Posterior cingulate gyrus (tissue), 11 donors: ENCODE results near the gene OAS3.
"Not testable (repeated sequence)": the region's sequence is repeated elsewhere in the genome, so short reads cannot be mapped to it uniquely, and the experiment has no call there.

Experiments
- DNase-seq, 10 donors: peaks; one replicate each; pipeline versions ENCODE4 v3.0.0 to v3.0.0-alpha.2; 2020 to 2021; ENCODE audit warnings: mixed read lengths in 3 of 10
- intact Hi-C: fragments of 100-400 bp; cut with DNase I; formaldehyde crosslinking; loops from one replicate; pipeline ENCODE4 v1.15.1; 2023

Gene OAS3, protein sequence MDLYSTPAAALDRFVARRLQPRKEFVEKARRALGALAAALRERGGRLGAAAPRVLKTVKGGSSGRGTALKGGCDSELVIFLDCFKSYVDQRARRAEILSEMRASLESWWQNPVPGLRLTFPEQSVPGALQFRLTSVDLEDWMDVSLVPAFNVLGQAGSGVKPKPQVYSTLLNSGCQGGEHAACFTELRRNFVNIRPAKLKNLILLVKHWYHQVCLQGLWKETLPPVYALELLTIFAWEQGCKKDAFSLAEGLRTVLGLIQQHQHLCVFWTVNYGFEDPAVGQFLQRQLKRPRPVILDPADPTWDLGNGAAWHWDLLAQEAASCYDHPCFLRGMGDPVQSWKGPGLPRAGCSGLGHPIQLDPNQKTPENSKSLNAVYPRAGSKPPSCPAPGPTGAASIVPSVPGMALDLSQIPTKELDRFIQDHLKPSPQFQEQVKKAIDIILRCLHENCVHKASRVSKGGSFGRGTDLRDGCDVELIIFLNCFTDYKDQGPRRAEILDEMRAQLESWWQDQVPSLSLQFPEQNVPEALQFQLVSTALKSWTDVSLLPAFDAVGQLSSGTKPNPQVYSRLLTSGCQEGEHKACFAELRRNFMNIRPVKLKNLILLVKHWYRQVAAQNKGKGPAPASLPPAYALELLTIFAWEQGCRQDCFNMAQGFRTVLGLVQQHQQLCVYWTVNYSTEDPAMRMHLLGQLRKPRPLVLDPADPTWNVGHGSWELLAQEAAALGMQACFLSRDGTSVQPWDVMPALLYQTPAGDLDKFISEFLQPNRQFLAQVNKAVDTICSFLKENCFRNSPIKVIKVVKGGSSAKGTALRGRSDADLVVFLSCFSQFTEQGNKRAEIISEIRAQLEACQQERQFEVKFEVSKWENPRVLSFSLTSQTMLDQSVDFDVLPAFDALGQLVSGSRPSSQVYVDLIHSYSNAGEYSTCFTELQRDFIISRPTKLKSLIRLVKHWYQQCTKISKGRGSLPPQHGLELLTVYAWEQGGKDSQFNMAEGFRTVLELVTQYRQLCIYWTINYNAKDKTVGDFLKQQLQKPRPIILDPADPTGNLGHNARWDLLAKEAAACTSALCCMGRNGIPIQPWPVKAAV

DNA sequence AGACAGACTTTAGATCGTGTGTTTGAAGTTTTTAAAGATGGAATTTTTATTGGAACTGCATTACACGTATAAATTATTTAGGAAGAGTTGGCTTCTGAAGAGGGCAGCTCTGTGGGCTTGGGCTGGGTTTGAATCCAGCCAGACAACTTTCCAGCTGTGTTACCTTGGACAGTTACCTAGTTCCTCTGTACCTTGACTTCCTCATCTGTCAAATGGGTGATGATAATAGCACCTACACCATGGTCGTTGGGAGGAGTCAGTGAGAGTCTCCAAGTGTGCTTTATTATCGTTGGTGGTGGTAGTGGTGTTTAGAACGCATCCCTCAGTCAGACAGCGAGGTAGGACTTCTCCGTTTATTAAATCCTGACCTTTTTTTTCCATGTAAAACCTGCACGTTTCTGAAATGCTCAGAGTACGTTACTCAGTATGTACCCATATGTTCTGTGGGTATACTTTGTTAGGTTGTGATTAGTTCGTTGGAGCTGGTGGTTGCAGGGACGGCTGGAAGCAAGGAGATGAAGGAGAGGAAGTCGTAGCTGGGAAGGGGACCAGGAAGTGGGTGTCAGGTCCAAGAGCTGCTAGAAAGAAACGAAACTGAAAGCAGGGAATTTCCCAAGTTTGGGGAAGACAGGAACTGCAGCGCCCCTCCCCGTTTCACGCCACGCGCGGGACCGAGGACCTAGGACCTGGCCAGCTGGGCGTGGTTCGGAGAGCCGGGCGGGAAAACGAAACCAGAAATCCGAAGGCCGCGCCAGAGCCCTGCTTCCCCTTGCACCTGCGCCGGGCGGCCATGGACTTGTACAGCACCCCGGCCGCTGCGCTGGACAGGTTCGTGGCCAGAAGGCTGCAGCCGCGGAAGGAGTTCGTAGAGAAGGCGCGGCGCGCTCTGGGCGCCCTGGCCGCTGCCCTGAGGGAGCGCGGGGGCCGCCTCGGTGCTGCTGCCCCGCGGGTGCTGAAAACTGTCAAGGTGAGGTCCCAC lies at the start of gene OAS3:
TSS of gene OAS3 (plus strand) at position 734 of the 979 bp plus-strand sequence. CDS start at position 791, 57 bp downstream.
- intact Hi-C loops: no loop called here

DNA sequence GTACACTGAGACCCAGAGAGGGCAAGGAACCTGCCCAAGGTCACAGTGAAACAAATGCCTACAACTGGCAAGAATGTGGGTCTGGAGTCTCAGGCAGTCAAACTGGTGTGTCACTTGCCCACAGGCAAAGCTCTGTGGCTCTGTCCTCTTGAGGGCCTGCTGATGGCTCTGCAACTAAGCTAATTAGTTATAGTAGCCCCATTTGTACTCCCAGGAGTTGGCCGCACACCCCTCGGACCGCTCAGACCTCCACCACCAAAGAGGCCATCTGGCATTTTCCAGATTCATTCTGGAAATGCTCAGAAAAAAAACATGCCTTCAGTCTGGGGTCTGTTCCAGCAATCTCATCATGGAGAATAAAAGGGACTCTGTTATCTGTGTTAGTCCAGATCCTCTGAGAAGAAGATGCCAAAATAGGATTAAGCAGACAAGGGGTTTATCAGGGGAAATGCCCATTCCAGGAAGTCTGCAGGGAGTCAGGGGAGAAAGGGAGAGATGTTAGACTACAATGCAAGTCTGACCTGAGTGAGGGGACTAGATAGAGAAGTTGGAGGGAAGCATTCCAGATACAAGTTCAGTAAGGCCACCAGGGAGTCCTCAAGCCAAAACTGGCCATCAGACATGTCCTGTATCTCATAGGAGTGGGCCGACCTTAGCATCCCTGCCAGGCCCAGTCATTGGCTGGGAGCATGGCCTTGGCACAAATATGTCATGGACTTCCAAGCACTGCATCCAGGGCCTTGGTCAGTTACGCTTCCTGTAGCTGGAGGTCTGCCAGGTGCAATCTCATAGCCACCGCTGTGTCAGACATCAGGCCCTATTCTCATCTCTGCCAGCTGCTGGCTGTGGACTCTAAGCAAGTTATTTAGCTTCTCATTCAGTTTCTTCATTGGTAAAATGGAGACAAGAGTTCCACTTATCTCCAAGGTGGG lies 46.9 kb upstream of the OAS3 start:
- peak in 1 of 10 donors; percentile 47 for DNase-seq
- intact Hi-C loops: no loop called here

More for the DNA sequence above, at the start of gene OAS3:
- DNase-seq: peak; percentile 29 to 90 (median 46)

DNA sequence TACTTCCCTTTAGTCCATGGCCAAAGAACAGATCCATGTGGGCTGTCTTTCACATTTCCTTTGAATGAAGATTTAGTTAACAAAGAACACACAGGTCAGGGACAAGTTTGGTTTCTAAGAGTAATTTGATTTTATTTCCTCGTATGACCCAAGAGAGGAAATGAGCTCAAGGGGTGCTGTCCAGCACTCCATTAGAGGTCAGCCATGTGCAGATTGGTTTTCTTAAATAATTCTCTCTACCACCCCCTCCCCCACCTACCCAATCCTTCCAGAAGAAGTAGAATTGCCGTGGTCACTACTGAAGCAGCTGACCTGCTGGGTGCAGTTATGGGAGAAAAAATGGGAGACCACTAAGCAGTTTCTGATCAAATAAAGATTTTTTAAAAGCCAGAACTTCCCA lies 45.4 kb upstream of the OAS3 start:
- DNase-seq: no peak
- intact Hi-C loops: no loop called here

DNA sequence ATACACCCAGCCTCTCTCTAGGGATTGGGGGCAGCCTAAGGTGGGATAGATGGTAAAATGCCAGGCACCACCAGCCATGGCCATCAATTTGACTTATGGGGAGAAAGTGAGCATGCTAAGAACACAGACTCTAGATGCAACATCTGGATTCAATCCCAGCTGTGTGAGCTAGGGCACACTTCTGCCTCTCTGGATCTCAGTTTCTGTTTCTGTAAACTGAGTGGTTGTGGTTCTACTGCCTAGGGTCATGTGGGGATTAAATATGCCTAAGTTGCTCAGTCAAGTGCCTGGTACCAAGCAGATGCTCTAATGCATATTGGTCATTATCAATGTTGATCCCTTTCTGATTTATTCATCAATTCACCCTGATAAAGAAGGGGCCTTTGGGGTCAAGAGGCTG lies 44.1 kb upstream of the OAS3 start:
- intact Hi-C loops: no loop called here
- DNase-seq: no peak

DNA sequence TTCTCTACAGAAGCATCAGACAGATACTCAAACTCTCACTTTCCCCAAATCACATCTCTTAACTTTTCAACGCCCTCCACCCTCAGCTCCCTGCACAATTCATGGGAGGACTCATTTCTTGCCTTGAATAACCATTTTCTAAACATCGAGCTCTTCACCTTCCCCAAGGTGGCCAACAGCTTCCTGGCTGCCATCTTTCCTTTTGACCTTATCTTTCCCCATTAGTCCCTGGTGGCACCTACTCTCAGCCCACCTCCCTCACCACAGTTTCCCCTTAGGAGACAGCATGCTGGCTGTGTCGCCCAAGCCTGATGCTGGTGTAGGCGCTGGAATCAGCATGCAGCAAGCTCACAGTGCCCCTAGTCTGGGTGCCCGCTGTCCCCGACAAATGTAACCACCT lies 39.9 kb upstream of the OAS3 start:
- no peak for DNase-seq
- intact Hi-C loops: no loop called here

DNA sequence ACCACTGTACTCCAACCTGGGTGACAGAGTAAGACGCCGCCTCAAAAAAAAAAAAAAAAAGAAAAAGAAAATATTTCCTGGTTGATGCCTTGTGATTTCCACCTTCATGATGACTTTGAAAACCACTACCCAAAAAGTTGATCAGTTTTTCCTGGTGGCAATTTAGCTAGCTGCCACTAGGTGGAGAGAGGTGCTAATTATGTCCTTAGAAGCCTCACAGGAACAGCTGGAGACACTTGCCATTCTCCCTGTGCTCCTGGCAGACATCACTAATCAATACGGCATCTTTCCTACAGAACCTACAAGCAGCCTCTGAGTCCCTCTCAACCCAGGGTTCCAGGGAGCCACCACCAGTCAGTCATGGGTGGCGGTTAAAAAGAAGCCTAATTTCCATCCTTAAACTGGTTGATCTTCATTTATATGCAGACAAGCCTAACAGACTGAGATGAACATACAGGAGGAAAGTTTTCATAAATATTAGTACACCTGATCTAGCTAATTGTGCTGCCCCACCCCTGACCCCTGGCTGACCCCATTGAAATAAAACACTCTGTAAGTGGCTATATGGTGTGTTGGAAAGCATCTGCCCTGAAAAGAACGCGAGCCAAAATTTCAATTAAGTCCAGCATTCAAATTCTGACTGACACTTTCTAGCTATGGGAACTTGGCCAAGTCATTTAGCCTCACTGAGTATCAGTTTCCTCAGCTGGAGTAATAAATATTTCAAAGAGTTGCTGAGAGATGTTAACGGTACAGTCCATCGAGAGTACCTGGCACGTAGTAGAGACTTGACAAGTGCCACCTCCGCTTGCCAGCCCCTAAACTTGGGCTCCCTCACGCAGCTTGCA lies 37.8 kb upstream of the OAS3 start:
- DNase-seq: no peak
- intact Hi-C loops: no loop called here

DNA sequence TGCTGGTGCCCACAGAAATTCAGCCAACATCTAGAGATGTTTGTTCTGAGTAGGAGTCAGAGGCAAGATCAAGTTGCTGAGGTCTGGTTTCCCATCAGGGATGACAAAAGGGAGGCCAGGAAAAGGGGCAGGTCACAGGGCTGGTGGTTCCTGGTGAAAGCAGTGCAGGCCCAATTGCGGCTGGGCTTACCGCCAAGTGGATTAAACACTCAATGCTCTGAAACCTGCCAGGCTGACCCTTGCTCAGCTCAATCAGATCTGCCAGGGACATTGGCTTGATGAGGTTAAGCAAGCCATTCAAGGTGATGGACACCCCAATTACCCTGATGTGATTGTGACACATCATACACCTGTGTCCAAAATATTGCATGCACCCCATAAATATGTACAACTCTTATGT lies 37.0 kb upstream of the OAS3 start:
- no peak for DNase-seq
- intact Hi-C loops: no loop called here

DNA sequence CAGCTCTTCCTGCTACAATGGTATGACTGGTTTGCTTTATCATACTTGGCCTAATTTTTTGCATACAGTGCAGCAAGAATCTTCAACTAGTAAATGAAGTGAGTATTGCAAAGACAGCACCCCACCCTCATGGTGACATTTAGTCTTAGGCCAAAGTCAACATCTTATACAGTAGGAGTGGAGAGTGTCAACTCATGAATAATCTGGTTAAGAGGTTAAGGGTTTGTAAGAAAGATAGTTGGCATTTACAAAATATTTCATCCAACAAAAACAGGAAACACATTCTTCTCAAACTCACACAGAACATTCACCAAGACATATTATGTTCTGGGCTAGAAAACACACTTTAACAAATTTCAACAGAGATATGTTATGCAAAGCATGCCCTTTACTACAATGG lies 33.7 kb upstream of the OAS3 start:
- DNase-seq: no peak
- intact Hi-C loops: no loop called here

DNA sequence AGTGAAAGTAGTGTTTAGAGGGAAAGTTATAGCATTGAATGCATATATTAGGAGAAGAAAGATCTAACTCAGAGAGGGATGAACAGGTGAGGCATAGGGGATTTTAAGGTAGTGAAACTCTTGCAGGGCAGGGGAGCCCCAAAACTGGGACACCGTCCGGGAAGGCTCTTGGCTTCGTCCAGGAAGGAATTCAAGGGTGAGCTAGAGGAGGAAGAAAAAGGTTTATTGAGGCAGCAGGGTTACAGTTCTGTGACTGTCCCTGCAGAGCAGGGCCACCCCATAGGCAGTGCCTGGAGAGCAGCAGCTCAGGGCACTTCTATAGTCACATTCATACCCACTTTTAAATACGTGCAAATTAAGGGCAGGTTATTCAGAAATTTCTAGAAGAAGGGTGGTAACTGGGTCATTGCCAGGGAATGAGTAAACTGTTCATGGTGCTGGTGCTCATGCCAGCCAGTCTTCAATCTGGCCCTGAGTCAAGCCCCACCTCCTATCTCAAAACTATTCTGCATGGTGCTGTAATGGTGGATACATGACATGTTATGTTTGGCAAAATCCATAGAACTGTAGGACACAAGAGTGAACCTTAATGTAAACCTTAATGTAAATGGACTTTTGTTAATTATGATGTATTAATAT lies 32.7 kb upstream of the OAS3 start:
- DNase-seq: no peak
- intact Hi-C loops: no loop called here

DNA sequence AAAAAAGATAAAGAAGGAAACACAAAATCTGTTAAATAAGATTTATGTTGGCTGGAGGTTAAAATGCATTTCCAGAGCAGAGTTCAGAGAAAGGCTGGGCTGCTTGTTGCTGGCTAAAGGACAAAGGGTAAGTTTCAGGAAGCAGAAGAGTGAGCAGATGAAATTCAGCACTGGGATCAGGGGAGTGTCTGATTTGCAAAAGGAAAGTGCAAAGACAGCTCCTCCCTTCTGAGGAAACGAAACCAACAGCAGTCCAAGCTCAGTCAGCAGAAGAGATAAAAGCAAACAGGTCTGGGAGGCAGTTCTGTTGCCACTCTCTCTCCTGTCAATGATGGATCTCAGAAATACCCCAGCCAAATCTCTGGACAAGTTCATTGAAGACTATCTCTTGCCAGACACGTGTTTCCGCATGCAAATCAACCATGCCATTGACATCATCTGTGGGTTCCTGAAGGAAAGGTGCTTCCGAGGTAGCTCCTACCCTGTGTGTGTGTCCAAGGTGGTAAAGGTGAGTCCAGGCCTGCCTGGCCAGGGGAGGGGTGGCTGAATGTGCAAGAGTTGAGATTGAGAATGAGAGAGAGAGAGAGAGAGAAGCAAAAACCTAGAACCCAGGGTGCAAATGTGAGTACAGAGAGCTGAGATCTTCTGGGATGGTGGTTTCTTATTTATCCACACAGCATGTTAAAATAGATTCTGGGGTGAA lies 31.4 kb upstream of the OAS3 start, which contains the start of gene OAS1:
TSS of gene OAS1 (plus strand) at position 251 of the 703 bp plus-strand sequence. CDS start at position 329, 78 bp downstream.
- DNase-seq: no peak
- intact Hi-C loops: no loop called here

DNA sequence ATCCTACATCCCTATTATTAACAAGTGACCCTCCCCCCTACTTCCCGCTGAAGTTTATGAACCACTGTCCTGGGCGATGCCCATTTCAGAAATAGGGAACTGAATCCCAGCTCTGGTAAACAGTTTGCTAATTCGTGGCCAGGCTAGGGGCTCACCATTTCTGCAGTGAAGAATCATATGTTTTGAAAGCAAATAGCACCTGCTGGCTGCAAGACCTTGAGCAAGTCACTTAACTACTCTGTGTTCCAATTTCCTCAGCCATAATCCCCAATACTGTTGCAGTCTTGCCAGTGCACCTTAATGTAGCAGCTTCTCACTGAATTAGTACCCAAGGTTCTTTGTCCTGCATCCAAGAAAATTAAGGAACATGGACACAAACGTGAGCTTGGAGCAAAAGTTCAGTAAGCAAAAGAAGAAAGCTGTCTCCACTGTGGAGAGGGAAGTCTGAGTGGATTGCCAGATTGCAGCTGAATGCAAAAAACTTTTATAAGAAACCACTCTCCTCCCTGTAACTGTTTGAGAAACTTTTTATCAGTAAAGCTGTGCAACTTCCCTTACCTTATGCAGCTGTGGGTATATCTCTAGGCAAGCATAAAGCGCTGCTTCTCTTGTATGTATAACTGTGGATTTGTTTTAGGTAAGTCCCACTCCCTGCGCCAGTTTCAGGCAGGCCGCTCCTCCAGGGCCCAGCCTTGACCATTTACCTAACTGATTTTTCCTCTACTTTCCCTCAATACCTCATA lies 30.7 kb upstream of the OAS3 start:
- no peak for DNase-seq
- intact Hi-C loops: no loop called here

DNA sequence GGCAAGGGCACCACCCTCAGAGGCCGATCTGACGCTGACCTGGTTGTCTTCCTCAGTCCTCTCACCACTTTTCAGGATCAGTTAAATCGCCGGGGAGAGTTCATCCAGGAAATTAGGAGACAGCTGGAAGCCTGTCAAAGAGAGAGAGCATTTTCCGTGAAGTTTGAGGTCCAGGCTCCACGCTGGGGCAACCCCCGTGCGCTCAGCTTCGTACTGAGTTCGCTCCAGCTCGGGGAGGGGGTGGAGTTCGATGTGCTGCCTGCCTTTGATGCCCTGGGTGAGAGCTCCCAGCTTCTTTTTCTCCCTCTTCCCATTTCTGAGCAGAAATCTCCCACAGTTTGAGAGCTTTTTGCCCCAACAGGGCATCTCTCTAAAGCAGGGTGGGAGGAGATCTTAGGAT lies 29.7 kb upstream of the OAS3 start:
- DNase-seq: no peak
- intact Hi-C loops: no loop called here

DNA sequence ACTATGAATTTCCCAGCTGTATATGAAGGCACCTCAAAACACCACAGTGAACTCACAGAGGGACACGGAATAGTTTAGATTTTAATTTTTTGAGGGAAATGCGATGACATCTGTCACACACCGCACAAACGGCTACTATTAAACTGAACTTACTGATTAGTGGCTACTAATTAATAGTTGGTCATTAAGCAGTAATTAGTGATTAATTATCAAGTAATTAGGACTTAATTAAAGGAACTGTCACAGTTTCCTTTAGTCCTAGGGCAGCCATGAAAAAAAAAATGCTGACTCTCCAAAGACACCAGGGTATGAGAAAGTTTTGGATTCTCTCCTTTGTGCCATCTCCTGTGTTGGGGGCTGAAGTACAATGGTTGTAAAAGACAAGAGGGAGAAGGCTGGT lies 28.6 kb upstream of the OAS3 start:
- intact Hi-C loops: no loop called here
- no peak for DNase-seq

DNA sequence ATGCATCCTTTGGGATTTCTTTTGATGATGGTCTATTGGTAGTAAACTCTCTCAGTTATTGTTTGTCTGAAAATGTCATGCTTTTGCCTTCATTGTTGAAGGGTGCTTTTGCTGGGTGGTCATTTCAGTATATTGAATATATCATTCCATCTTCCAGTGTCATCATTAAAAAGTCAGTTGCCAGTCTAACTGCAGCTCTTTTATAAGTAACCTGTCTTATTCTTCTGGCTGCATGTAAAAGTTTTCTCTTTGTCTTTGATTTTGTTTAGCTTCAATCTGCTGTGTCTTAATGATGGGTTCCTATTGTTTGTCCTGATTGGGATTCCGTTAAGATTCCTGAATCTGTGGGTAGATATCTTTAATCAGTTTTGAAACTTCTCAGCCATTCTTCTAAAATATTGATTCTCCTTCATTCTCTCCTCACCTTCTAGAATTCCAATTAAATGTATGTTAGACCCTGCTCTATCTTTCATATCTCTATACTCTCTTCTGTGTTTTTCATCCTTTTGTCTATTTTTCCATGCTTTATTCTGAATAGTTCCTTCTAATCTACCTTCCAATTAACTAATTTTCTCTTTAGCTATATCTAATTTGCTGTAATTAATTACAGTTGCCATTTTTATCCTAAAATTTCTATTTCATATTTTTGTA lies 25.1 kb upstream of the OAS3 start:
- intact Hi-C loops: no loop called here
- no peak for DNase-seq

DNA sequence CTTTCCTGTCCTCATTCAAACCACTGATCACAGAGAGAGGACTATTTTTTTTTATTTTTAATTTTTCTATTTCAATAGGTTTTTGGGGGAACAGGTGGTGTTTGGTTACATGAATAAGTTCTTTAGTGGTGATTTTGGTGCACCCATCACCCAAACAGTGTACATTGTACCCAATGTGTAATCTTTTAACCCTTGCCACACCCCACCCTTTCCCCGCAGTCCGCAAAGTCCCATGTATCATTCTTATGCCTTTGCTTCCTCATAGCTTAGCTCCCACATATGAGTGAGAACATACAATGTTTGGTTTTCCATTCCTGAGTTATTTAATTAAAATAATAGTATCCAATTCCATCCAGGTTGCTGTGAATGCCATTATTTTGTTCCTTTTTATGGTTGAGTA lies 24.4 kb upstream of the OAS3 start:
- intact Hi-C loops, DNase-seq: not testable (repeated sequence)

DNA sequence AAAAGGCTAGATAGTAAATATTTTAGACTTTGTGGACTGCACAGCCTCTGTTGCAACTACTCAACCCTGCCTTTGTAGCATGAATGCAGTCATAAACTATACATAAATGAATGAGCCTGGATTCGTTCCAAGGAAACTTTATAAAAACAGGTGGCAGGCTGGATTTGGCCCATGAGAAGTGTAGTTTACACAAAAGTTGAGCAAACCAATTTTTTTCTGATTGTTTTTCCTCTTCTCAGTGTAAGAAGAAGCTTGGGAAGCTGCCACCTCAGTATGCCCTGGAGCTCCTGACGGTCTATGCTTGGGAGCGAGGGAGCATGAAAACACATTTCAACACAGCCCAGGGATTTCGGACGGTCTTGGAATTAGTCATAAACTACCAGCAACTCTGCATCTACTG lies 22.0 kb upstream of the OAS3 start:
- DNase-seq: no peak

More for the DNA sequence above, 22.0 kb upstream of the OAS3 start:
- intact Hi-C loops: no loop called here
